ENCODE results near the gene DDX52. TPM values are rescaled to one million over a fixed set of nuclear protein-coding genes. Genes with fewer than 3 reads are reported as not detected.

The DDX52 gene
- total and polyA plus RNA-seq, 2 of the 13 experiments (the other 11 are each of a cell fraction or from before 2014, with no cell fraction given), result 8.9 to 36.1 TPM

- BruUV-seq (replicated peaks), result no TSS peak
- Histone ChIP-seq H3K9me3 (ENCODE audit: low read length) (no peaks in the 10 kb centered on the region), H3K9ac (ENCODE audit: insufficient read depth, low read depth, low read length) (no peak overlapping the region), H3K4me2 (ENCODE audit: low read depth, low read length) (no peak overlapping the region), H3K79me2 (ENCODE audit: insufficient read depth, low read length) (no peaks in the 10 kb centered on the region), H3K27ac (ENCODE audit: extremely low read length, insufficient read depth, low read length) (no peak overlapping the region), H3K36me3 (replicated peaks in 1 of 2; ENCODE audit: control insufficient read depth in 1 of 2, insufficient read depth in 2 of 2, low read length in 2 of 2) (peaks cover 7 to 24% of the 10 kb centered on the region in 2 experiments; a peak in 4 of 5 replicates), H2AFZ (ENCODE audit: low read length) (no peak overlapping the region), H4K20me1 (ENCODE audit: insufficient read depth, low read length) (no peaks in the 10 kb centered on the region), H3K4me3 (replicated peaks in 1 of 3; ENCODE audit: insufficient read depth in 1 of 3, low read depth in 2 of 3, low read length in 3 of 3) (no peak overlapping the region), H3K27me3 (ENCODE audit: control insufficient read depth in 1 of 2, insufficient read depth in 2 of 2, low read length in 2 of 2) (no peaks in the 10 kb centered on the region), H3K4me1 (ENCODE audit: insufficient read depth, low read length) (no peaks in the 10 kb centered on the region)
- CTCF ChIA-PET (ENCODE audit: low intra/inter-chr PET ratio, low total read pairs), result no interaction called here
- intact Hi-C loops (cut with micrococcal nuclease; ENCODE audit: unreplicated experiment), result no loop called here
- DNase-seq (ENCODE audit: low spot score) (no peak), FAIRE-seq (no peak), ATAC-seq (no peak)
- WGBS (ENCODE audit: low lambda C conversion rate), result 94% methylated on average over 3 of the region's 3 CpGs
- in situ Hi-C loops (cut with HindIII; ENCODE audit: extremely low pct_ligation_motif_present, low pct_unique_long_range_greater_than_20kb), result no loop called here
- POLR2A ChIA-PET, result no interaction called here
- TF ChIP-seq RBM22 (optimal IDR thresholded peaks at IDR 0.05; ENCODE audit: low read length) (no peak), GMEB1 (CRISPR knock-in tag; IDR thresholded peaks at IDR 0.05; ENCODE audit: borderline replicate concordance) (no peak), U2AF1 (optimal IDR thresholded peaks at IDR 0.05; ENCODE audit: low read depth, low read length) (no peak), NFE2L2 (IDR thresholded peaks at IDR 0.05; ENCODE audit: low read length) (no peak), SNRNP70 (IDR thresholded peaks at IDR 0.05; ENCODE audit: low read depth, low read length) (no peak), ZGPAT (CRISPR knock-in tag; IDR thresholded peaks at IDR 0.05) (no peak), GATA4 (IDR thresholded peaks at IDR 0.05; ENCODE audit: borderline replicate concordance, low read depth) (no peak), ZNF646 (CRISPR knock-in tag; IDR thresholded peaks at IDR 0.05) (no peak), AGO2 (optimal IDR thresholded peaks at IDR 0.05; ENCODE audit: low read depth, low read length) (no peak), TAF15 (IDR thresholded peaks at IDR 0.05; ENCODE audit: low read depth, low read length, poor library complexity, severe bottlenecking) (no peak), ZKSCAN5 (CRISPR knock-in tag; IDR thresholded peaks at IDR 0.05) (no peak), TBP (CRISPR knock-in tag; IDR thresholded peaks at IDR 0.05) (no peak)
Measured at GRCh38 chr17:37576281-37576680, 67.0 kb downstream of the DDX52 start.

All from HepG2 (cell line).